GM21825 (cell line): ENCODE results near the gene UTP4.

Experiments
- ATAC-seq: cut with Tn5 transposase; IDR thresholded peaks from one replicate; pipeline ENCODE4 v1.9.1; 2021; ENCODE audit warnings: mild to moderate bottlenecking, moderate library complexity; ENCODE audit not compliant: unreplicated experiment

The UTP4 gene

DNA sequence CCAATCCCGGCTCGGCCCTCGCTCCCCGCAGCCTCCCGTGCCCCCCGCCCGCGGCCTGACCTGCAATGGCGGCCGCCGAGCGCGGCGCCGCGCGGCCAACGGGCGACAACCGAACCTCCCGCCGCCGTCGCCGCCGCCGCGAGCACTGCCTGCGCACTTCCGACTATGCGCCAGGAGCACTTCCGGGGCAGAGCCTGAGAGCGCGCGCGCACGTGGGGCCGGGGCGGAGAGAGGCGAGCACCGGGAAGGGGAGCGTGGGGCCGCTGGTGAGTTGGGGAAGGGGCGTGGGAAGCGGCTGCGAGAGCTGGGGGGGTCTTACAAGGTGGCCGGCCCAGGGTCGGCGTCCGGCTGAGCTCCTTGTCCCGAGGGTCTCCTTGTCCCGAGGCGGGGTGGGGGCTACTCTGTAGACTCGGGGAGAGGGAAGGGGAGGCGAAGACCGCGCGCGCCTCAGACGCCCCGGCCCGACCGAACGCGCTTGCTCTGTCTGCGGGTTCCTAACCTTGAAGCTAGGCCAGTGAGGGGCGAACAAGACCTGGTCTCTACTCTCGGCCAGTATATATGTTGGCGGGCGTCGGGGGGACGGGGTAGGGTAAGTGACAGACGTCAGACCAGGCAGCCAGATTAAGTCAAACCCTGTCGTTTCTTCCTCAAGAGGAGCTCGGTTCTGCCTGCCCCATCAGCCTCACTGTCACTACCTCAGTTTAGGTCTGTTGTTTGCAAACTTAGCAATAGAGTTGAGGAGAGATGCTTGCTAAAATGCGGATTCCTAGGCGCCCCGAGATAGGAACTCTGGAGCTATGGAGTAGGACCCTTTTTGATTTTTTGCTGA lies at the start of gene UTP4, which contains the start of gene CHTF8:
Gene UTP4 (plus strand): TSS at position 226 of the 829 bp plus-strand sequence. CDS start 811 bp downstream, outside the sequence.
Gene CHTF8 (minus strand): TSS at position 165 of the 829 bp plus-strand sequence. CDS start 11,130 bp downstream, outside the sequence.
- ATAC-seq = peak; percentile 91

DNA sequence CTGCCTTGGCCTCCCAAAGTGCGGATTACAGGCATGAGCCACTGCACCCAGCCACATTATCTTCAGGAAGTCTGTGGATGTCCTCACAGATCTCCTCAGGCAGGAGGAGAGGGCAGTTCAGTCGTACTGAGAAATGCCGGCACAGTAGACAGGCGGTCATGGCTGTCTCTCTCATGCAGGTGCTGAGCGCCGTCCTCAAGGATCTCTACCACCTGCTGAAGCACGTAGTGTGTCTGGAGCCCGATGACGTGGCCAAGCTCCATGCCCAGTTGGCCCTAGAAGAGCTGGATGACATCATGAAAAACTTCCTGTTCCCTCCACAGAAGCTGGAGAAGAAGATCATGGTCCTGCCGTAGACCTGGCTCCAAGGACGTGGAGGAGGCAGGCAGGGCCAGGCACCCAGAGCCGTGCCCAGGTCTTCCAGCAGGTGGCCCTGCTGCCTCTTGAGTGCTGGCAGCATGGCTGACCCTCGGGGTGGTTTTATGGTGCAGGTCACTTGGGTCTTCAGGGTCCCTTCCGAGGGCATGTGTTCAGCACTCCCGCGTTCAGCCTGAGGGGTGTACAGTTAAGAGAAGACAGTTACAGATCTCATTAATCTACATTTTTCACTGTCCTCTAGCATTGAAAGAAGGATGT lies 49.0 kb upstream of the UTP4 start:
- ATAC-seq = no peak

DNA sequence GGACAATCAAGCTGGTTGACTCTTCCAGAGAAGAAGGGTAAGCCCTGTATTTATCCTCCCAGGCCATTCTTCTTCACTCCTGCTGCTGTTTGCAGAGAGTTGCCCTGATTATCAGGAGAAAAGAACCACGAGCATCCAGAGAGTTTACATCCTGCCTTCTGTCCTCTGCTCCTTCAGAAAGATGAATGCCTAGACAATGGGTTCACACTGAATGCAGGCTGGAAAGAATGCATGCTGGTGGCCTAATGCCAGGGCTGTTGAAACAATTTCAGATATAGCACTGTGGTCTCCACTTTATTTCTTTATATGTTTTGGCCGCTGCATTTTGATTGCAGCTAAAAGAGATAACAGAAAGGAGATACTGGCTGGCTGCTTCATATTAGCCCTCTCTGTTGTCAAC lies 48.2 kb upstream of the UTP4 start:
- ATAC-seq = no peak

DNA sequence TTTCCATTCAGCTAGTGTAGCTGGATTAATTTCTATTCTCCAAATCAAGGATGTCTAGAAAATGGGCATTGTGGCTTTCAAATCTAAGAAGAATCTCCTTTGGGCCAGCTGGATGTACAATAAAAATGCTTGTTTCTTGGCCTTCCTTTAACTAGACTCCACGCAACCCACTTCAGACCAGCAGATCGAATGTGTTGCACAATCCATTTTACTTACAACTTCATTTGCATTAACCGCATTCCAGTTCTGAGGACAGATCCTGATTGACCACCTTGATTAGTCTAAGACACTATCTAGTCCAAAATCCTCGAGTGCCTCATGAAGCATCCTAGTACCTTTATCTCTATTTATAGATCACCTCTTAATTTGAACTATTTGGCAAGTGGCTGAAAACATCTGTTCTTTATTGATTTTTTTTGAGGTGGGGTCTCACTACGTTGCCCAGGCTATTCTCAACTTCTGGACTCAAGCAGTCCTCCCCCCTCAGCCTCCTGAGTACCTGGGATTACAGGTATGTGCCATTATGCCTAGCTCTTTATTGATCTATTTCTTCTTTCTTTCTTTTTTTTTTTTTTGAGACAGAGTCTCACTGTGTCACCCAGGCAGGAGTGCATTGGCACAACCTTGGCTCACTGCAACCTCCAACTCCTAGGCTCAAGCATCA lies 47.3 kb upstream of the UTP4 start:
- no peak for ATAC-seq

DNA sequence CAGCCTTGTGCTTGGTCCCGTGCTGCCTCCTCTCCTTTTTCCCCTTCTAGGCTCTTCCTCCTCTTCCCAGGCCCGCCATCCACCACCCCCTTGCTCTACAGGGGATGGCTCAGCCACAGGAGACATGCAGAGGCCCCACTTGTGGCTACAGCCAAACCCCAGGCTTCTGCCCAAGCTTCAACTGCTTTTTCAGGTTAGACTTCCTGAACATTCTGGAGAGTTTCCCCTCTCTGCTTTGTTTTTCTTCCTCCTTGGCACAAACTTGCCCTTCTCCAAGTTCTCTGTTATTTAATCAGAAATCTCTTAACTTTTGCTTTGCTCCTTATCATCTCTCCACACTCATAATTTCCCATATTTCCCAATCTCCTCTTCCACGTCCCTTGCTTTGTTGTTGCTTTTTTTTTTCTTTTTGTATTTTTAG lies 45.3 kb upstream of the UTP4 start:
- ATAC-seq = no peak

DNA sequence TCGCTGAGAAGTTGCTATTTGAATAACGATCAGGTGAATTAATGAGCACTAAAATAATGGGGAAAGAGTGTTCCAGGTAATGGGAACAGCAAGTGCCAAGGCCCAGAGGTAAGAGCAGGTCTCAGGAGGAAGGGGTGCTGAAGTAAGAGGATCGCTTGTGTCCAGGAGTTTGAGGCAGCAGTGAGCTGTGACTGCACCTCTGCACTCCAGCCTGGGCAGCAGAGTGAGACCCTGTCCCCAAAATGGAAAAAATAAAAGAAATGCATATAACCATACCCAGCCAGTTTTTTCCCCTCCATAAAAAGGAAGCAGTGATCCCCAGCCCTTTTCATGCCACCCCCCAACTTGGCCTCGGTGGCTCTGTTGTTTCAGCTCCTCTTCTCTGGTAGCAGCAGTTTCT lies 43.8 kb upstream of the UTP4 start:
- no peak for ATAC-seq

DNA sequence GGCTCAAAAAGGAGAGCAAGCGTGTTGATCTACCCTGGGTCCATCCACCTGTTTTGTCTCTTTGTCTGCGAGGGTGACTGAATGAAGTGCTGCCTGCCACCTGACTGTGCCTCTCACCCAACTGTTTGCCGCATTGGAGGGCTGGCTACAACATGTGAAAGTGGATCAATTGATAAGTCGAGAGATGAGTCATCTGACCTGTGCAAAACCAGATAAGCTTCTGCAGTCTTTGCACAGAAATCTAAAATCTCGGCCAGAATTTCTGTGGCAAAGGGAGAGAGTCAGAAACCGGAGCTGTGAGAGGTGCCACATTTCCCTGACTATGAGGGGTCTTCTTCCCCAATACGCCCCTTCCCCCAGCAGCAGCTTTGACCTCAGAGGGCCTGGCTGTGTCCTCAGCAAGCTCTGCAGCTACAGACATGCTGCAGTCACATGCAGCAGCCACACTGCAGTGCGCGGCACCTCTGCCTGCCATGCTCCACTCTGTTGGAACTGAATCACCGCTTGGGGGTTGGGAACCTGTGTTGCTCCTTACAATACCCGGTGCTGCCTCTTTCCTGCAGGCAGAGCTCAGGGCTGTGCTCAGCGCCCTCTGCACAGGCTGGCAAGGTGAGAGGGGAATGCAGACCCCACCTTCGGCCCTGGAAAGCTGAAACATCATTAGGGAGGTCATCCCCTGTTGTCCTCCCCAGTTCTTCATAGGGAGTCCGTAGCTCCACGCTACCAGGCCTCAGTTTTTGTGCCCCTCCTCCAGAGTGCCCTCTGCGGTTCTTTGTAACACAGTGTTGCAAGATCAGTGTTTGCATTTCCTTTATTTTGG lies 43.1 kb upstream of the UTP4 start:
- ATAC-seq = no peak

DNA sequence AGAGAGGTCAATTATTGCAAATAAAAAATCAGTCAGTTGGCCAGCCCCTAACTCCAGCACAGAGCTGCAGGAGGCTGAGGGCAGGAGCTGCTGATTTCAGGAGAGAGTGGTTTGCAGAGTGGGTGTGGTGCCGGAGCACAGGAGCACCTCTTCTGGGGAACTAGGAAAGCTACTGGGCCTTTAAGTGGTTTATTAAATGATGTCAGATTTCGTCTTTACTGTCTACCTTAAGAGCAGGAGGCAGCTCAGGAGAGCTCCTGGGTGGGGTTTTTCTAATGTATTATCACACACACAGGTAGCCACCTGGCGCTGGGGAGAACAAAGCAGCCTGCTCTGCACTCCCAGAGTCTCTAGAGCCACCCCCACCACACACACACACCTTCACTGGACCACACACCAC lies 38.5 kb upstream of the UTP4 start:
- ATAC-seq = no peak

DNA sequence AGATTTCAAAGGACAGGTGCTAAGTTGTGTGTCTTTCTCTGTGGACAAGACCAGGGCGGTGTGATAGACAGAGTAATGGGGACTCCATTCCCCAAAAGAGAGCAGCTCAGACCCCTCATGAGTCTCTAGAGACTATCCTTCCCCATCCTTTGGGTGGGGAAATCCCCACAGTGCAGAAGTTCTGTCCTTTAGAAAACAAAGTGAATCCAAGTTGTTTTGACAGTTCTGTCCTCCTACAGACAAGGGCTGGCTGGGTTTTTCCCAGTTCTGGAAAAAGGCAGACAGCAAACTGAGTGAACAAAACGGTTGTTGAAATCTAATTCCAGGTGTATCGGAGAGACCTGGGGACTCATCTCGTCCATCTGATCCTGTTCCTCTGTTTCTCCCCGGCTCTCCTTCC lies 37.9 kb upstream of the UTP4 start:
- no peak for ATAC-seq

DNA sequence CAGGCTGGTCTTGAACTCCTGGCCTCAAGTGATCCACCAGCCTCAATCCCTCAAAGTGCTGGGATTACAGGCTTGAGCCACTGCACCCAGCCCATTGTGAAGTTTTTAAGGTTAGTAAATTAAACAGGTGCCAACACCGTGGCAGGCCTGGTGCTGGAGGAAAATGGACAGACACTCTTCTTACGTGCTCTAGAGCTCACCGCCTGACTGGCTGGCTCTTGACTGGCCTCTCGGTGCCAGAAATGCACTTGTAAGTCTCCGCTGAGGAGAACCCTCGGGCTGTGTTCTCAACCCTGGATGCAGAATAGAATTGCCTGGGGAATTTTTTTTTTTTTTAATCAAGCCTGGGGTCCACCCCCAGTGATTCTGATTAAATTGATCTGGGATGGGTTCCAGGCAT lies 37.3 kb upstream of the UTP4 start:
- ATAC-seq = no peak

DNA sequence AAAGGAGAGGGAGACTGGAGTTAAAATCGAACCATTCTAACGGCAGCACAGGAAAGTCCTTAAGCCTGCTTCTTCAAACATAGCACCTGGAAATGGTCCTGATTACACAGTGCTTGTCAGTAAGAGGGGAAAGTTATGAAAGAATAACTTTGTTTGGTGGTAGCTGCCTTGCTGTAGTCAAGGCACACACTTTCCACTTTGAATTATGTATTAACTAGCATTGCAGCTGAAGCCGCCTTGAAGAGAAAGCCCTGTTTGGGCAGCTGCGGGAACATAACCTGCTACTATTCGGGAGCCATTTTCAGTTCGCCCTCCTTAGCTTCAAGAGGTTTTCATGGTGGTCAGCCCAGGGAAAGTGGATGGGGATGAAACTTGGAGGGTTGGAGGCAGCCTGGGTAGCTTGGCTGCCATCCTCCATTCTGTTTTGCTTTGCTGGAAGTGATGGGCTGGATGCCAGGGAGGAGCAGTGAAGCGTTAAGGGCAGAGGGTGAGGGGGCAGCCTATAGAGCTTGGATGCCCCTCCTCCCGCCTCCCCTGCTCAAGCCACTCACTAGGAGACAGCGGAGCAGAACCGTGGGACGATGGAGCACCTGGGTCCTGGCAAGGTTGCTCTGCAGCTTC lies 32.3 kb upstream of the UTP4 start:
- no peak for ATAC-seq

DNA sequence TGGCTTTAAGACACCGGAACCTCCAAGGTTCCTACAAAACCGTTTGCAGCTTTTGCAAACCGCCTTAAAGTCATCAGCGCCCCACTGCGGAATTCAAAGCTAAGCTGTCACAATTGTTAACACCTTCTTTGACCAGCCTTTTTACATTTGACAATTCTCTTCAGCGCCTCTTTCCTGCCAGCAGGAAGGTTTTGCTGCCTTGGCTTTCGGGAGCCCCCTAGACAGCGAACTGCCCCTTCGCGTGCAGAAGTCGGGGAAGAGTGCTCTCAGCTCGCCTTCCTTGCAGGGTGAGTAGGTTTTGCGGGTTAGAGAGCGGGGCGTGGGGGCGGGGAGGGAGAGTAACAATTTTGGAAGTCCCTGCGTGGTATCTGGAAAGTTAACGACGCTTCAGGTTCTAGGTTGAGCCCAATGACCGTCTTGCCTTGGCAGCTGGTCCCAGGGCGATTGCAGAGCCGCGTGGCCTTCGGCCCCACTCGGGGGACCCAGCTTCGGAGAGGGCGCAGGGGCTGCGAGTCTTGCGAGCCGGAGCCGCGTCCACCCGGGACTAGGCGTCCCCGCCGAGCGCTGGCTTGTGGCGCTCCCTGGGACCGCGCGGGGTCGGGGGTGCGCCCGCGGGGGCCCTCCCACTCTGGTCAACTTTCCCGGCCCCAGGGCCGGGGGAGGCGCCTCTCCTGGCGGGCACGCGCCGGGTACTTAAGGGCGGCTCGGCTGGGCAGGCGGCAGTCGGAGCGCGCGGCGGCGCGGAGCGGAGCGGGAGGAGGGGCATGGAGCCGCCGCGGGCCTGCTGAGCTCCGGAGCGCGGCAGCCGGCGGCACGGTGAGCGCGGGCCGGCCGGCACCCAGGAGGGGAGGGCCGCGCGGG lies 26.7 kb upstream of the UTP4 start, which contains the start of gene HAS3:
Gene HAS3 (plus strand): TSS at position 153 of the 861 bp plus-strand sequence. CDS start 3,743 bp downstream, outside the sequence.
- no peak for ATAC-seq

DNA sequence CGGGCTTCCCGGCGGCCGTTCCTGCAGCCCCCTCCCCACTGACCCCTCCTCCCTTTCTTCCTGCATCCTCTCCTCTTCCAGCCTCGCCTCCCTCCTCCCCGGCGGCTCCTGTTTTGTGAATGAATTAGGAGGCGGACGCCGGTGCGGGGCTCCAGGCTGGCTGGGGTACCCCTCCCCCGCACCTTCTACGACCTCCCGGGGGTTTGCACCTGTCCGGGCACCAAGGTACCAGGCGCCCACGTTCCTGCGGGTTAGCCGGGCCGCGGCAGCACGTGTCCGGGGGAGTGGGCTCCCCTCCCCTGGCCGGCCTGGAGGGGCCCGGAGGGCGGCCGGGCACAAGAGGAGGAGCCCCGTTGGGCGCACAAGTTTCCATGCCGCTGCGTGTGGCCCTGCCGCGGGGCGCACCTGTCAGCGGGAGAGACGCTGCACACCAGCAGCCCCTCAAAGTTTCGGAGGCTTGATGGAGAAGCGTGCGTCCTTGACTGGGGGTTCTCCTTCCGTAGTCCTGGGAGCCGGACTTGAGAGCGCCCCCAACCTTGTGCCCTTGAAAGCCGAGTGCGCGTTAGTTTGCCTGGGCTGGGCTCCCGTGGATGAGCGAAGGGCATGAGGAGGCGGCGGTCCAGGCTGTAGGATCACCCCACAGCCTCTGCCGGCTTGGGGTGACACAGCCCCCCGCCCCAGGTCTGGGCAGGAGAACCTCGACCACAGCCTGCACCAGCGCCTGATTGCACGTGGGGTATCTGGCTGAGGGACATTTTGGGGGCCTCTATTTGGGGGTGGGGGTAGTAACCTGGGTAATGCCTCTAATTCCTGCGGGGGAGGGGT lies 25.7 kb upstream of the UTP4 start:
- no peak for ATAC-seq

DNA sequence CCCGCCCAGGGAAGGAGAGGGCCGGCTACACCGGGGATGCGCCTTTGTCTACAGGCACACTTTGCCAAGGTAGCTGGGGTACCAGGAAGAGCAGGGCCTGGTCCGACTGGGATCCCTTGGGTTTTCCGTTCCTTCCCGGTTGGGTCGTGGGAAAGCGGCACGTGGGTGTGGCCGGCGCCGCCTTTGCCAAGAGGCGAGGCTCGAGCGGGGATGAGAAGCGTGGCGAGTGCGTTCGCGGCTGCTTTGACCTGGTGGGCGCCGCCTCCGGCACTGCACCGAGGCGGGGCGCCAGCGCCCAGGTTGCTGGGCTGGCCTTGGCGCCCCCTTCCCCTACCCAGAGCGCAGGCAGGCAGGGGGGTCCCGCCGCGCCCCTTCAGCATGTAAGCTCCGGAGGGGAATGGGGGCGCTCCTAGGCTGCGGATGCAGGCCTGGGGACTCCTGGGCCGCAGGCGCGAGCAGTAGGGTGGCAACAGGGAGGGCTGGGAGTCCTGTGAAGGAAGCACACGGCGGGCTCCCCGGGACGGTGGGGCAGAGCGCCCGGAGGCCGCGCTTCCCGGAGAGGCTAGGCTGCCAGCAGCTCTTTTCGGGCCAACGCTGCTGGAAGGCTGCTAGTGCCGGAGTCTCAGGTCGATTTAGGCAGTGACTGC lies 25.0 kb upstream of the UTP4 start:
- no peak for ATAC-seq

DNA sequence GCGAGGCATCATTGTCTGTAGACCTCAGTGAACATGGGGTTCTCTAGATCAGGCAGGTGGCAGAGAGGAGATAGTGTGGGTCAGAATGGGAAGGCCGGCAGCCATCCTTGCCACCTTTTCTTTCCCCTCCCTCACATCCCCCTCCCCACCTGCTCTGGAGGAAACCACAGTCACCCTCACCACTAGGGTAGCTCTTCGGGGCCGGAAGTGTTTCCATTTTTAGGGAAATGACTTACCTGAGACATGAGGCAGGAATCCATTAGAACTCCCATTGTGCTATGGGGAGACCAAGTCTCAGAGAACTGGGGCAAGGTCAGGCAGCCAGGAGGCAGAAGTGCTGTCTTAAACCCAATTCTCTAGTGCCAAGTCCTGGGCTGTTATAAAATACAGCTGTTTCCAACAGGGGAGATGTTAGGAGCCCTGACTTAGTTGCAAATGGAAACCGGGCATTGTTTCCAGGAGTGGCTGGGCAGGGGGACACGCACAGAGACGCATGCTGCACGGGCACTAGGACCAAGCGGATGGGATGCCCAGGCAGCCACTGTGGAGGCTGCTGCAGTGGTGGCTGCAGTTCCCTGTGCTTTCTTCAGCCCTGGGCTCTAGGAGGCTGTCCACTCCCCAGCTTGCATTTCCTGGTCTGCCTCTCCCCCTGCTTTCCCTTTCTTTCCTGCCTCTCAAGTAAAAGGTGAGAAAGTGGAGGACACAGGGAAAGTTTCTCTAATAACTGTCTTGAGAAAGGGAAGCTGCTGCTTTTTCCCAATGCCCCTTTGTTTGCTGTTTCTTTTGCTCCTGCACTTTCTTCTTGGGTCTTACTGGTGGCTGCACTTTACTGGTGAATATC lies 24.2 kb upstream of the UTP4 start:
- no peak for ATAC-seq

DNA sequence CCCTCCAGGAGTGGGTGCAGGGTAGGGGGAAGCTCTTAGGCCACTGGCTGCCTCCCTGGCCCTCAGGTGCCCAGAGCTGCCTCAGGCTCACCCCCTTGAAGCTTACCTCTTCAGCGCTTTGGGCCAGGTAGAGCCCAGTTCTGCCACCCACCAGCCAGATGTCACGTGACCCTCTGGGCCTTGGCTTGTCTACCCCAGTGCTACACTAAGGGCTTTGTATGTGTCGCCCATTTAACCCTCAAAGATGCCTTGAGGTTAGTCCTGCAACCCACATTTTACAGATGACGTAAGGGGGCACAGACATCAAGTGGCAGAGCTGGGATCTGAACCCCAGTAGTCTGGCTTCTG lies 23.6 kb upstream of the UTP4 start:
- no peak for ATAC-seq
